PFSK-1 (cell line): Measurements from ENCODE around the gene FAM149A.

Experiments used
- FOXP2 ChIP-seq: optimal IDR thresholded peaks from 2 replicates; pipeline ENCODE3; 2011; ENCODE audit warnings: borderline replicate concordance, control low read depth, inconsistent platforms; ENCODE audit not compliant: insufficient read depth; ENCODE audit errors: extremely low read length, extremely low read depth
- POLR2AphosphoS5 ChIP-seq: IDR thresholded peaks from 2 replicates; pipeline ENCODE4 v1.6.1; 2012; ENCODE audit warnings: low read depth, mild to moderate bottlenecking, control low read depth, low read length, moderate library complexity
- REST ChIP-seq, 2 experiments: IDR thresholded peaks; 2 replicates each; pipeline versions ENCODE4 v1.6.1 to v1.8.0; 2011 to 2012; ENCODE audit warnings: low read depth in 2 of 2, low read length in 2 of 2, control low read depth in 1 of 2, inconsistent platforms in 1 of 2, mild to moderate bottlenecking in 1 of 2, moderate library complexity in 1 of 2; ENCODE audit not compliant: insufficient read depth in 1 of 2
- SIN3A ChIP-seq: IDR thresholded peaks from 2 replicates; pipeline ENCODE4 v1.6.1; 2012; ENCODE audit warnings: mild to moderate bottlenecking, low read length, moderate library complexity, borderline replicate concordance; ENCODE audit not compliant: insufficient read depth
- TAF1 ChIP-seq: IDR thresholded peaks from 2 replicates; pipeline ENCODE4 v1.6.1; 2012; ENCODE audit warnings: low read length, control low read depth, borderline replicate concordance; ENCODE audit not compliant: insufficient read depth

Gene FAM149A

GRCh38 chr4:186067757-186068385, 36.6 kb upstream of the FAM149A start:
- TF ChIP-seq SIN3A = no peak

- TF ChIP-seq SIN3A (no peak), TAF1 (no peak), FOXP2 (no peak), REST (IDR thresholded peaks at IDR 0.05; ENCODE audit: insufficient read depth in 1 of 2, low read depth in 2 of 2, low read length in 2 of 2) (no peak), POLR2AphosphoS5 (no peak)
These were observed 35.7 kb upstream of the FAM149A start, which contains the start of gene TLR3 for GRCh38 chr4:186068581-186069348. Gene TLR3, plus strand, starts transcription at chr4:186069156. Its CDS starts 7,464 bp downstream, at chr4:186076620.

- TF ChIP-seq SIN3A (no peak), REST (IDR thresholded peaks at IDR 0.05; ENCODE audit: insufficient read depth in 1 of 2, low read depth in 2 of 2, low read length in 2 of 2) (no peak), TAF1 (no peak), POLR2AphosphoS5 (no peak), FOXP2 (no peak)
These were observed 34.8 kb upstream of the FAM149A start for GRCh38 chr4:186069729-186070128.

- no peak for TF ChIP-seq SIN3A
- no peak for TF ChIP-seq TAF1
- no peak for TF ChIP-seq POLR2AphosphoS5
- no peak for TF ChIP-seq FOXP2
- no peak for TF ChIP-seq REST (IDR thresholded peaks at IDR 0.05; ENCODE audit: insufficient read depth in 1 of 2, low read depth in 2 of 2, low read length in 2 of 2)
These were observed 32.0 kb upstream of the FAM149A start for GRCh38 chr4:186072516-186072915.

GRCh38 chr4:186074189-186074588, 30.3 kb upstream of the FAM149A start:
- TF ChIP-seq SIN3A (no peak), REST (IDR thresholded peaks at IDR 0.05; ENCODE audit: insufficient read depth in 1 of 2, low read depth in 2 of 2, low read length in 2 of 2) (no peak), POLR2AphosphoS5 (no peak), FOXP2 (no peak), TAF1 (no peak)
